Upper lobe of left lung (tissue), 4 donors: Measurements from ENCODE around the gene DDAH1.

Experiments used
- EP300 ChIP-seq, 4 donors: sonication (generic); formaldehyde crosslinking; IDR thresholded peaks; one replicate each; pipeline ENCODE4 v1.5.1; 2017; ENCODE audit warnings: antibody characterized with exemption in 4 of 4, control low read depth in 2 of 4
- POLR2A ChIP-seq, 4 donors: fragments of 450-650 bp; IDR thresholded peaks; one replicate each; pipeline ENCODE4 v1.5.1; 2016 to 2017; ENCODE audit warnings: antibody characterized with exemption in 4 of 4, mild to moderate bottlenecking in 2 of 4
- POLR2AphosphoS5 ChIP-seq, 2 donors: sonication (generic); formaldehyde crosslinking; IDR thresholded peaks; one replicate each; pipeline ENCODE4 v1.5.1; 2017; ENCODE audit warnings: antibody characterized with exemption in 2 of 2
- TF ChIP-seq, protein P1 (sequence below), 6 experiments: fragments of 450-650 bp in 4 of 6; fragments of 200-600 bp in 2 of 6; sonication (generic) in 2 of 6; IDR thresholded peaks; one replicate each; pipeline ENCODE4 v1.5.1; 2016 to 2019; ENCODE audit warnings: antibody characterized with exemption in 6 of 6

DNA sequence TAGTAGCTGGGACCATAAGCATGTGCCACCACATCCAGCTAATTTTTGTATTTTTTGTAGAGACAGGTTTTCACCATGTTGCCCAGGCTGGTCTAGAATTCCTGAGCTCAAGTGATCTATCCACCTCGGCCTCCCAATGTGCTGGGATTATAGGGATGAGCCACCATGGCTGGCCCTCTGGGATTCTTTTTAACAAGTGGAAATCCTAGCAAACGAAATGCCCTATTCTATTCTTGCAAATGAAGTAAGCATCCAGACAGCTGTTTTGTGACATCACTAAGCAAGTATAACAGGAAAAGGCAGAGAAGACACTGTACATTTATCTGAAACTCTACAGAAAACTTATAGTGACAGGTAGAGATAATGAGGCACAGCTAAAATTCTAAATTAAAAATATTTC is 86.4 kb downstream of the DDAH1 start:
- TF ChIP-seq POLR2A (IDR thresholded peaks at IDR 0.05) = no peak
- TF ChIP-seq POLR2AphosphoS5 (IDR thresholded peaks at IDR 0.05) = no peak
- TF ChIP-seq, protein P1, sequence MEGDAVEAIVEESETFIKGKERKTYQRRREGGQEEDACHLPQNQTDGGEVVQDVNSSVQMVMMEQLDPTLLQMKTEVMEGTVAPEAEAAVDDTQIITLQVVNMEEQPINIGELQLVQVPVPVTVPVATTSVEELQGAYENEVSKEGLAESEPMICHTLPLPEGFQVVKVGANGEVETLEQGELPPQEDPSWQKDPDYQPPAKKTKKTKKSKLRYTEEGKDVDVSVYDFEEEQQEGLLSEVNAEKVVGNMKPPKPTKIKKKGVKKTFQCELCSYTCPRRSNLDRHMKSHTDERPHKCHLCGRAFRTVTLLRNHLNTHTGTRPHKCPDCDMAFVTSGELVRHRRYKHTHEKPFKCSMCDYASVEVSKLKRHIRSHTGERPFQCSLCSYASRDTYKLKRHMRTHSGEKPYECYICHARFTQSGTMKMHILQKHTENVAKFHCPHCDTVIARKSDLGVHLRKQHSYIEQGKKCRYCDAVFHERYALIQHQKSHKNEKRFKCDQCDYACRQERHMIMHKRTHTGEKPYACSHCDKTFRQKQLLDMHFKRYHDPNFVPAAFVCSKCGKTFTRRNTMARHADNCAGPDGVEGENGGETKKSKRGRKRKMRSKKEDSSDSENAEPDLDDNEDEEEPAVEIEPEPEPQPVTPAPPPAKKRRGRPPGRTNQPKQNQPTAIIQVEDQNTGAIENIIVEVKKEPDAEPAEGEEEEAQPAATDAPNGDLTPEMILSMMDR (IDR thresholded peaks at IDR 0.05) = no peak
- no peak for TF ChIP-seq EP300 (IDR thresholded peaks at IDR 0.05)
